Left lung (tissue), 10 donors: ENCODE results near the gene CREB3L2. TPM values are rescaled to one million over a fixed set of nuclear protein-coding genes. Genes with fewer than 3 reads are reported as not detected.
A peak's percentile ranks its signal among the peaks of the same experiment; 100 is the strongest.
"Not testable (repeated sequence)": the region's sequence is repeated elsewhere in the genome, so short reads cannot be mapped to it uniquely, and the experiment has no call there.

Experiments used
- ATAC-seq: fragments of 200-7000 bp; cut with Tn5 transposase; one replicate; pipeline ENCODE4 v1.9.1; 2020; ENCODE audit warnings: moderate library complexity
- DNase-seq, 4 donors: peaks; one replicate each; pipeline ENCODE4 v3.0.0-alpha.2; 2013 to 2020
- H3K27ac ChIP-seq, 2 donors: fragments of 200-600 bp; sonication (generic) in 1 of 2; one replicate each; pipeline versions ENCODE4 v1.5.0 to v1.8.0; 2020 to 2021
- H3K27me3 ChIP-seq, 2 donors: fragments of 200-600 bp; sonication (generic) in 1 of 2; one replicate each; pipeline versions ENCODE4 v1.5.0 to v1.8.0; 2020 to 2021
- H3K36me3 ChIP-seq, 2 donors: fragments of 200-600 bp; sonication (generic) in 1 of 2; one replicate each; pipeline versions ENCODE4 v1.5.0 to v1.8.0; 2020 to 2021
- H3K4me1 ChIP-seq, 2 donors: fragments of 200-600 bp; one replicate each; pipeline ENCODE4 v1.8.0; 2021
- H3K4me3 ChIP-seq, 2 donors: fragments of 200-600 bp; sonication (generic) in 1 of 2; one replicate each; pipeline versions ENCODE4 v1.5.0 to v1.8.0; 2020 to 2021; ENCODE audit warnings: mild to moderate bottlenecking in 1 of 2
- H3K9me3 ChIP-seq, 2 donors: fragments of 200-600 bp; sonication (generic) in 1 of 2; one replicate each; pipeline versions ENCODE4 v1.5.0 to v1.8.0; 2020 to 2021
- intact Hi-C, 2 donors: fragments of 100-400 bp; cut with DNase I; formaldehyde crosslinking; loops; one replicate each; pipeline versions ENCODE4 v1.11.2 to v1.14.2; 2022
- polyA plus RNA-seq, 6 donors: library from polyadenylated mRNA; unstranded; fragments of 120-200 nt; gene quantifications; one replicate each; pipeline ENCODE4 v1.2.1, GENCODE V29; 2013; ENCODE audit not compliant: insufficient read length in 6 of 6
- total RNA-seq, 2 donors: library from RNA; stranded (reverse); fragmentation: NEBNext Ultra II Directional; extraction: Animal tissue kit (Norgen Biotek cat#: 25700); gene quantifications; one replicate each; pipeline ENCODE4 v1.2.1, GENCODE V29; 2021
- TF ChIP-seq, protein P1 (sequence below), 2 donors: fragments of 200-600 bp; sonication (generic) in 1 of 2; IDR thresholded peaks; one replicate each; pipeline versions ENCODE4 v1.5.0 to v1.8.0; 2021; ENCODE audit warnings: antibody characterized with exemption in 2 of 2
- donor health status: DM: no; HTN: yes; CAD: no.
- donor health status: DM: no; HTN: no; CAD: no.

Gene CREB3L2
- total and polyA plus RNA-seq, 8 donors: 49.9 to 62.7 (median 58.9) TPM

DNA sequence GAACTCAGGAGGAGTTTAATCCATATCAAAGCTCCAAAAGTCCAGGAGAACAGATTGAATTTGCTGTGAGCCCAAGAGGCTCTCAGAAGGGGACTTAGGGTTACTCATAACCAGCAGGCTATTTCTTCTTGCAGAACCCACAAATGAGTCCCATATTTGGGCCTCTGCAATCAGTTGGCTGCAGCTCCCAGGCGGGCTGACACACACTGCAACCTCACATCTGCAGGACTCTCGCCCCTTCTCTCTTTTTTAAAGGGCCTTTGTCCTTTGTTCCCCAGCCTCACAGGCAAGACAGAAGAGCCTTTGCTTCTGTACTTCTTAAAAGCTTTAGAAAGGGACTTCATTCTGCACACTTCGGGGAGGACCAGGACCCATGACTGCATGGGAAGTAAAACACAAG lies 26.7 kb downstream of the CREB3L2 start:
- peak; percentile 7 for ATAC-seq
- H3K4me1 ChIP-seq: peaks cover 19 to 20% of the 10 kb centered on the region in 2 donors
- TF ChIP-seq, protein P1, sequence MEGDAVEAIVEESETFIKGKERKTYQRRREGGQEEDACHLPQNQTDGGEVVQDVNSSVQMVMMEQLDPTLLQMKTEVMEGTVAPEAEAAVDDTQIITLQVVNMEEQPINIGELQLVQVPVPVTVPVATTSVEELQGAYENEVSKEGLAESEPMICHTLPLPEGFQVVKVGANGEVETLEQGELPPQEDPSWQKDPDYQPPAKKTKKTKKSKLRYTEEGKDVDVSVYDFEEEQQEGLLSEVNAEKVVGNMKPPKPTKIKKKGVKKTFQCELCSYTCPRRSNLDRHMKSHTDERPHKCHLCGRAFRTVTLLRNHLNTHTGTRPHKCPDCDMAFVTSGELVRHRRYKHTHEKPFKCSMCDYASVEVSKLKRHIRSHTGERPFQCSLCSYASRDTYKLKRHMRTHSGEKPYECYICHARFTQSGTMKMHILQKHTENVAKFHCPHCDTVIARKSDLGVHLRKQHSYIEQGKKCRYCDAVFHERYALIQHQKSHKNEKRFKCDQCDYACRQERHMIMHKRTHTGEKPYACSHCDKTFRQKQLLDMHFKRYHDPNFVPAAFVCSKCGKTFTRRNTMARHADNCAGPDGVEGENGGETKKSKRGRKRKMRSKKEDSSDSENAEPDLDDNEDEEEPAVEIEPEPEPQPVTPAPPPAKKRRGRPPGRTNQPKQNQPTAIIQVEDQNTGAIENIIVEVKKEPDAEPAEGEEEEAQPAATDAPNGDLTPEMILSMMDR (IDR thresholded peaks at IDR 0.05): no peak

DNA sequence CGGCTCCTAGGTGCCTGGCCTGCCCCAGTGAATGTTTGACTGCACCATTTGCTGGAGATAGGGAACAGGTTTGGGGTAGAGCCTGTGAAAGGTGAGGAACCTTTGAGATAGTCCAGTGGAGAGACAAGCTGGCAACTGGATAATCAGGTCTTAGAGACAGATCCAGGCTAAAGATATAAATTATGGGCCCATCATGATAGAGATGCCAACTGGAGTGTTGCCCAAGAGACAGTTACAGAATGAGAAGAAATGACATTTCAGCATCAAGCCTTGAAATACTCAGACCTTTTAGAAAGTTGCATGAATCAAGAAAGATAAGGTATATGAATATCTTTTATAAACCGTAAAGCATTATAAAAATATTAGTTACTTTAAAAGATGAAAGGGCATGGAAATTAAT lies 27.1 kb downstream of the CREB3L2 start:
- H3K36me3 ChIP-seq: no peaks in the 10 kb centered on the region
- peak overlapping the region; percentile 34 to 41 for H3K27ac ChIP-seq
- intact Hi-C loops: no loop called here
- no peak overlapping the region for H3K4me3 ChIP-seq
- DNase-seq (no peak), ATAC-seq (no peak)
- TF ChIP-seq, protein P1 (IDR thresholded peaks at IDR 0.05): no peak
- no peaks in the 10 kb centered on the region for H3K9me3 ChIP-seq
- peaks cover 23 to 24% of the 10 kb centered on the region in 2 donors for H3K4me1 ChIP-seq
- H3K27me3 ChIP-seq: no peaks in the 10 kb centered on the region

More for the DNA sequence above, 26.7 kb downstream of the CREB3L2 start:
- intact Hi-C loops: no loop called here
- no peaks in the 10 kb centered on the region for H3K9me3 ChIP-seq
- H3K27me3 ChIP-seq: no peaks in the 10 kb centered on the region
- no peaks in the 10 kb centered on the region for H3K36me3 ChIP-seq
- H3K27ac ChIP-seq: peak overlapping the region; percentile 34 to 41
- H3K4me3 ChIP-seq: no peak overlapping the region
- DNase-seq: no peak

DNA sequence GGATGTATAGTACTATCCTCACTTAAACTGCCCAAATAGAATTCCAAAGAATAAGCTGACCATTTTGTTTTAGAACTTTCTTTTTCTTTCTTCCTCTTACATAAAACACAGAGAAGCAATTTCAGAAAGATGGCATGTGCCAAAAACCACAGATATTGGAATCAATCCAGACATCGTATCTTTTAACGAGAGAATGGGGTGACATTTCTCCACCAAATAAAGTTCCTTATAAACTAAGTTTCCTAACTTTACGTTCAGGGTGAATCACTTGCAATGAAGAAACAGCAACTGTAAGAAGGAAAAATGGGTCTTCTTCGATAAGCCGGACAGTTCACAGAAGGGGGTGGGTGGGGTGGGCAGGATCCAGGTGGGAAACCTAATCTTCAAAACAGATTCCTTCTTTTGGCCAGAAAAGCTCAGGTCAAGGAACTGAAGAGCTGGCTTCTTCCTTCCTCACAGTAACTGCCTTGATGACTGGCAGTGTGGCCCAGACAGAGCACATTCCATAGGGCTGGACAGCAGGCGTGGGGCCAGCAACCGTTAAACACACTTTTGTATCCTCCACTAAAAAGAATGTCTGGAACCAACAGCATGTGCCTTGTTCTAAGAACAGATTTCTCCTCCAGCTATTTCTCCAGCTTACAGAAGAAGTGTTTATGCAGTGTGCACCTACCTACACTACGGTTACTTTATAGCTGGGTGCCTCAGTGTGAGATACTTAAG lies 31.5 kb downstream of the CREB3L2 start:
- H3K27ac ChIP-seq: peak overlapping the region; percentile 34 to 45
- intact Hi-C loops: no loop called here
- no peaks in the 10 kb centered on the region for H3K36me3 ChIP-seq
- ATAC-seq (peak; percentile 89), DNase-seq (peak in 2 of 4 donors; percentile 50 to 67)
- H3K27me3 ChIP-seq: no peaks in the 10 kb centered on the region
- H3K9me3 ChIP-seq: no peaks in the 10 kb centered on the region
- no peak overlapping the region for H3K4me3 ChIP-seq
- peaks cover 25 to 33% of the 10 kb centered on the region in 2 donors for H3K4me1 ChIP-seq
- TF ChIP-seq, protein P1 (IDR thresholded peaks at IDR 0.05): no peak

DNA sequence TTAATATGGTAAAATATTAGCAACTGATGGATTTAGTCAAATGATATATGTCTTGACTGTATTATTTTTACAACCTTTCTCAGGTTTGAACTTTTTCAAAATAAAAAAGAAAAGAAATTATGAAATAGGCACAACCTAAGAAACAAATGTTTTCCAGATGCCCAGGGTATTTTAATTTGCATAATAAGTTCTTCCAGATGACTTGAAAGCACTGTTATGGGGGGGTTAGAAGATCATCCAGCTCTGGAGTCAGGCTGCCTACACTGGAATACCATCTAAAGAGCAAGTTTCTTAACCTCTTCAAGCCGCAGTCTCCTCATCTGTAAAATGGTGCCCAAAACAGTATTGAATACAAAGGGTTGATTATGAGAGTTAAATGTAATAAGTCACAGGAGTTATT lies 32.1 kb downstream of the CREB3L2 start:
- Histone ChIP-seq H3K9me3 (no peaks in the 10 kb centered on the region), H3K36me3 (no peaks in the 10 kb centered on the region), H3K4me1 (peaks cover 25 to 33% of the 10 kb centered on the region in 2 donors), H3K27me3 (no peaks in the 10 kb centered on the region), H3K27ac (peak overlapping the region in 1 of 2 donors; percentile 34), H3K4me3 (no peak overlapping the region)
- TF ChIP-seq, protein P1 (IDR thresholded peaks at IDR 0.05): no peak
- DNase-seq (no peak), ATAC-seq (no peak)
- intact Hi-C loops: no loop called here

DNA sequence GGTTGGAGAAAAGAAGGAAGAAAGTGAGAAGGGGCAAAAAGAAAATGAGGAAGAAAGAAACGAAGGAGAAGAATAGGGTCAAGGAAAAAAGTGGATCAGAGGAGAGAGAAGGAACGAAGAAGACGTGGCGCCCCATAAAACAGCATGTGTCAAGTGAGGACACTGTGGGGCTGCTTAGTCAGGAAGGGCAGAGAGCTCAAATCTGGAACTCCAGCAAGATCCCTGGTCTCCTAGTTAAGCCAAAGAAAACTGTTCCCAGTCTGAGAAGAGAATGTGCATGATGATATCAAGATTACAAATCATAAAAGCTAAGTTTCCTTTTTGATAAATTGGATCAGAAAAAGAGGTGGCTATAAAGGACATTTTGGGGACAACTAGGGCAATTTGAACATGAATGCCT lies 33.0 kb downstream of the CREB3L2 start:
- H3K36me3 ChIP-seq: no peaks in the 10 kb centered on the region
- no peak for ATAC-seq
- H3K9me3 ChIP-seq: no peaks in the 10 kb centered on the region
- no peak for DNase-seq
- no peak overlapping the region for H3K4me3 ChIP-seq
- no peaks in the 10 kb centered on the region for H3K27me3 ChIP-seq
- peaks cover 26 to 33% of the 10 kb centered on the region in 2 donors for H3K4me1 ChIP-seq
- TF ChIP-seq, protein P1 (IDR thresholded peaks at IDR 0.05): no peak
- H3K27ac ChIP-seq: no peak overlapping the region
- intact Hi-C loops: no loop called here

DNA sequence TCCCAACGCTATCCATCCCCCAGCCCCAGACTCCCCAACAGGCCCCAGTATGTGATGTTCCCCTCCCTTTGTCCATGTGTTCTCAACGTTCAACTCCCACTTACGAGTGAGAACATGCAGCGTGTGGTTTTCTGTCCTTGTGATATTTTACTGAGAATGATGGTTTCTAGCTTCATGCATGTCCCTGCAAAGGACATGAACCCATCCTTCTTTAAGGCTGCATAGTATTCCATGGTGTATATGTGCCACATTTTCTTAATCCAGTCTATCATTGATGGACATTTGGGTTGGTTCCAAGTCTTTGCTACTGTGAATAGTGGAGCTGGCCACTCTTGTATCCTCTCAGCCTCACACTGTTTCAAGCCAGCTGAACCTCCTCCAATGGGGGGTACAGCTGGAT lies 33.5 kb downstream of the CREB3L2 start:
- DNase-seq, H3K9me3 ChIP-seq, H3K27ac ChIP-seq, H3K4me3 ChIP-seq, intact Hi-C loops, H3K36me3 ChIP-seq, H3K27me3 ChIP-seq, ATAC-seq: not testable (repeated sequence)
- H3K4me1 ChIP-seq: peaks cover 30 to 33% of the 10 kb centered on the region in 2 donors
